ENCODE results near the gene DGCR6L. TPM values are rescaled to one million over a fixed set of nuclear protein-coding genes. Genes with fewer than 3 reads are reported as not detected.

The DGCR6L gene
- total and polyA plus RNA-seq, 10 of the 15 experiments (the other 5 are each of a cell fraction or from before 2014, with no cell fraction given): 1.6 to 62.8 (median 22.6) TPM

DNA sequence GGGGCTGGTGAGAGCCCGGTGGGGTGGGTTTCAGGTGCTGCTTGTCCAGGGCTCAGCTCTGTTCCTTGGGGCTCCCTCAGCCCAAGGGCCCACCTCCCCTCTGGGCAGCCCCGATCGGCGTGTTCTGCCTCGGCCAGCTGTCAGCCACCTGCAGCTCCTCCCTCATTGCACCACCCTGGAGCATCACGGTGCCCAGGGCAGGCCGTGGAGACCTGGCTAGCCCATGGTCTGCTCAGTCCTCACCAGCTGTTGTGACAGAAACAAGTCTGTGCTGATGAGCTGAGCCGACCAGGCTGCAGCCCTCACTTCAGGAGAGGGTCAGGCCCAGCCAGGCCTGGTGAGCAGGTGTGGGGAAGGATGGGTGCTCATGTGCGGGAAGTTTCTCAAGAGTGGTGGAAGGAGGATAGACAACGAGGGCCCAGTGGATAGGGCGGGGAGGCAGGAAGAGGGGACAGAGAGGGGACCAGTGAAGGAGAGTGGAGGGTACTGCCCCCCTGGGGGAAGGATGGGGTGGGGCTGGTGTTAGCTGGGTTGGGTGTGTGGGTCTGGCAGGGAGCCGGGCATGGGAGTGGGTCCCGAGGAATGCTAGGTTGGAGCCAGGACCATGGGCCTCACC, 35.3 kb downstream of the DGCR6L start:
- Histone ChIP-seq H3K9me3 (replicated peaks; ENCODE audit: control insufficient read depth, insufficient read depth, low read length) (no peaks in the 10 kb centered on the region), H2AFZ (ENCODE audit: control insufficient read depth, low read depth, low read length) (no peak overlapping the region), H3K4me2 (ENCODE audit: control insufficient read depth, insufficient read depth) (no peak overlapping the region), H4K20me1 (ENCODE audit: control insufficient read depth, insufficient read depth) (no peaks in the 10 kb centered on the region), H3K4me3 (no peak overlapping the region), H3K4me1 (ENCODE audit: control insufficient read depth, insufficient read depth, low read length) (no peaks in the 10 kb centered on the region), H3K27me3 (replicated peaks in 1 of 2; ENCODE audit: control insufficient read depth in 2 of 2, insufficient read depth in 2 of 2, low read length in 1 of 2) (no peaks in the 10 kb centered on the region), H3K27ac (ENCODE audit: control insufficient read depth, insufficient read depth) (no peak overlapping the region), H3K79me2 (ENCODE audit: control insufficient read depth, insufficient read depth, low read length) (no peaks in the 10 kb centered on the region), H3K9ac (ENCODE audit: control insufficient read depth, insufficient read depth, low read length) (no peak overlapping the region), H3K36me3 (ENCODE audit: control insufficient read depth in 2 of 2, insufficient read depth in 2 of 2, low read length in 1 of 2) (no peaks in the 10 kb centered on the region)
- ATAC-seq (no peak), DNase-seq (ENCODE audit: low read depth, low spot score) (no peak), FAIRE-seq (no peak)
- RAD21 ChIA-PET (ENCODE audit: unreplicated experiment): interaction anchor here (1.6 to 1.8 kb wide), 2 partner anchors 46 to 128 kb away, joined by 6 read pairs; no protein-coding TSS in a partner anchor
- SMC1A ChIA-PET (ENCODE audit: uncharacterized antibody, unreplicated experiment): no interaction called here
- in situ Hi-C loops (cut with MboI): loop anchor here (5.0 kb wide), 1 partner anchor 1332 kb away; no protein-coding TSS in a partner anchor
- intact Hi-C loops (cut with micrococcal nuclease; ENCODE audit: unreplicated experiment): loop anchor here (1.0 kb wide), 1 partner anchor 127 kb away; no protein-coding TSS in a partner anchor
- TF ChIP-seq SP1 (IDR thresholded peaks at IDR 0.05; ENCODE audit: low read depth, low read length) (no peak), NRF1 (conservative IDR thresholded peaks at IDR 0.05; ENCODE audit: low read depth, low read length) (no peak), CBX3 (IDR thresholded peaks at IDR 0.05; ENCODE audit: borderline replicate concordance, low read depth) (no peak), ATF7 (IDR thresholded peaks at IDR 0.05; ENCODE audit: low read depth) (no peak), ZNF217 (IDR thresholded peaks at IDR 0.05) (no peak), POU2F2 (IDR thresholded peaks at IDR 0.05; ENCODE audit: borderline replicate concordance, low read depth, low read length) (no peak), POLR2AphosphoS2 (IDR thresholded peaks at IDR 0.05; ENCODE audit: low read depth, low read length) (no peak), HDGF (IDR thresholded peaks at IDR 0.05) (no peak)
- TF ChIP-seq, protein P1, sequence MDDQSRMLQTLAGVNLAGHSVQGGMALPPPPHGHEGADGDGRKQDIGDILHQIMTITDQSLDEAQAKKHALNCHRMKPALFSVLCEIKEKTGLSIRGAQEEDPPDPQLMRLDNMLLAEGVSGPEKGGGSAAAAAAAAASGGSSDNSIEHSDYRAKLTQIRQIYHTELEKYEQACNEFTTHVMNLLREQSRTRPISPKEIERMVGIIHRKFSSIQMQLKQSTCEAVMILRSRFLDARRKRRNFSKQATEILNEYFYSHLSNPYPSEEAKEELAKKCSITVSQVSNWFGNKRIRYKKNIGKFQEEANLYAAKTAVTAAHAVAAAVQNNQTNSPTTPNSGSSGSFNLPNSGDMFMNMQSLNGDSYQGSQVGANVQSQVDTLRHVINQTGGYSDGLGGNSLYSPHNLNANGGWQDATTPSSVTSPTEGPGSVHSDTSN (IDR thresholded peaks at IDR 0.05; ENCODE audit: insufficient replicate concordance, low read depth, low read length): no peak
- TF ChIP-seq, protein P2, sequence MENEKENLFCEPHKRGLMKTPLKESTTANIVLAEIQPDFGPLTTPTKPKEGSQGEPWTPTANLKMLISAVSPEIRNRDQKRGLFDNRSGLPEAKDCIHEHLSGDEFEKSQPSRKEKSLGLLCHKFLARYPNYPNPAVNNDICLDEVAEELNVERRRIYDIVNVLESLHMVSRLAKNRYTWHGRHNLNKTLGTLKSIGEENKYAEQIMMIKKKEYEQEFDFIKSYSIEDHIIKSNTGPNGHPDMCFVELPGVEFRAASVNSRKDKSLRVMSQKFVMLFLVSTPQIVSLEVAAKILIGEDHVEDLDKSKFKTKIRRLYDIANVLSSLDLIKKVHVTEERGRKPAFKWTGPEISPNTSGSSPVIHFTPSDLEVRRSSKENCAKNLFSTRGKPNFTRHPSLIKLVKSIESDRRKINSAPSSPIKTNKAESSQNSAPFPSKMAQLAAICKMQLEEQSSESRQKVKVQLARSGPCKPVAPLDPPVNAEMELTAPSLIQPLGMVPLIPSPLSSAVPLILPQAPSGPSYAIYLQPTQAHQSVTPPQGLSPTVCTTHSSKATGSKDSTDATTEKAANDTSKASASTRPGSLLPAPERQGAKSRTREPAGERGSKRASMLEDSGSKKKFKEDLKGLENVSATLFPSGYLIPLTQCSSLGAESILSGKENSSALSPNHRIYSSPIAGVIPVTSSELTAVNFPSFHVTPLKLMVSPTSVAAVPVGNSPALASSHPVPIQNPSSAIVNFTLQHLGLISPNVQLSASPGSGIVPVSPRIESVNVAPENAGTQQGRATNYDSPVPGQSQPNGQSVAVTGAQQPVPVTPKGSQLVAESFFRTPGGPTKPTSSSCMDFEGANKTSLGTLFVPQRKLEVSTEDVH (IDR thresholded peaks at IDR 0.05; ENCODE audit: low read depth, partially characterized antibody): no peak
- CTCF ChIA-PET: interaction anchor here (0.8 to 1.6 kb wide), 2 partner anchors 127 to 170 kb away, joined by 3 to 6 read pairs; no protein-coding TSS in a partner anchor
- WGBS (ENCODE audit: insufficient coverage, insufficient replicate concordance, low lambda C conversion rate, missing lambda C conversion rate): 39% methylated on average over 9 of the region's 13 CpGs
- POLR2A ChIA-PET: no interaction called here
- BruUV-seq (replicated peaks): no TSS peak

Data from GM12878 (cell line).